HCT116 (cell line): ENCODE results near the gene PSMC6. TPM values are rescaled to one million over a fixed set of nuclear protein-coding genes. Genes with fewer than 3 reads are reported as not detected.

Source experiments
- ATAC-seq: fragments of 200-7000 bp; cut with Tn5 transposase; 2 replicates; pipeline ENCODE4 v1.9.1; 2020; ENCODE audit warnings: mild to moderate bottlenecking, moderate library complexity
- BruUV-seq: library from RNA; stranded (reverse); fragments of 400-500 nt; replicated peaks from 2 replicates; lab custom pipeline; 2021; lab: Mats Ljungman, UMichigan
- CTCF ChIA-PET: fragments of 300-600 bp; sonication (Branson Sonifier 250); formaldehyde crosslinking; loops from one replicate; lab custom pipeline; 2021; ENCODE audit warnings: antibody characterized with exemption; lab: Charles Lee
- POLR2A ChIA-PET: fragments of 300-600, 350-600 bp; sonication (Branson Sonifier 250); formaldehyde crosslinking; loops from one replicate; lab custom pipeline; 2021; ENCODE audit warnings: antibody characterized with exemption; lab: Charles Lee
- RAD21 ChIA-PET, 2 experiments: fragments of 300-600 bp; sonication (Branson Sonifier 250); formaldehyde crosslinking; loops; one replicate each; lab custom pipeline; 2023; ENCODE audit warnings: low total read pairs in 2 of 2; ENCODE audit not compliant: uncharacterized antibody in 2 of 2, unreplicated experiment in 2 of 2, low non-redundant PET in 1 of 2; lab: Charles Lee
- DNase-seq: peaks from one replicate; pipeline ENCODE4 v3.0.0-alpha.2; 2010; ENCODE audit warnings: low read depth, low spot score
- H2AFZ ChIP-seq: fragments of 200-600 bp; shearing (Covaris generic), sonication (generic); 2 replicates; pipeline ENCODE4 v1.6.1; 2017; ENCODE audit warnings: low read depth, mixed run types, mixed read lengths, antibody characterized with exemption, low read length; ENCODE audit not compliant: poor library complexity, severe bottlenecking
- H3K27ac ChIP-seq: 2 replicates; pipeline ENCODE4 v1.5.1; 2012; ENCODE audit warnings: low read depth, low read length
- H3K27me3 ChIP-seq: fragments of 200-600 bp; sonication (generic); 2 replicates; pipeline ENCODE4 v1.6.1; 2016; ENCODE audit warnings: mixed run types, low read length, mixed read lengths; ENCODE audit not compliant: insufficient read depth
- H3K36me3 ChIP-seq, 2 experiments: fragments of 200-500 bp in 1 of 2; fragments of 200-600 bp in 1 of 2; sonication (Bioruptor generic) in 1 of 2; sonication (generic) in 1 of 2; 2 replicates each; pipeline versions ENCODE4 v1.5.1 to v1.6.1; 2014 to 2016; ENCODE audit warnings: low read length in 2 of 2, inconsistent platforms in 1 of 2, mixed read lengths in 1 of 2, mixed run types in 1 of 2; ENCODE audit not compliant: insufficient read depth in 2 of 2, control insufficient read depth in 1 of 2
- H3K4me1 ChIP-seq, 2 experiments: fragments of 200-600 bp in 1 of 2; sonication (generic) in 1 of 2; 2 replicates each; pipeline versions ENCODE4 v1.5.1 to v1.6.1; 2012 to 2017; ENCODE audit warnings: low read length in 2 of 2, inconsistent platforms in 1 of 2, mild to moderate bottlenecking in 1 of 2, mixed read lengths in 1 of 2, mixed run types in 1 of 2, moderate library complexity in 1 of 2; ENCODE audit not compliant: insufficient read depth in 2 of 2, control insufficient read depth in 1 of 2
- H3K4me2 ChIP-seq: fragments of 200-600 bp; sonication (generic); 2 replicates; pipeline ENCODE4 v1.6.1; 2017; ENCODE audit warnings: mixed run types, low read length, mixed read lengths
- H3K4me3 ChIP-seq, 2 experiments: fragments of 200-600 bp in 1 of 2; sonication (generic) in 1 of 2; replicated peaks in 1 of 2; 2 replicates each; pipeline ENCODE4 v1.5.1; 2011 to 2016; ENCODE audit warnings: low read length in 2 of 2, control low read depth in 1 of 2, low read depth in 1 of 2, mild to moderate bottlenecking in 1 of 2, mixed read lengths in 1 of 2, mixed run types in 1 of 2
- H3K79me2 ChIP-seq: fragments of 200-600 bp; sonication (generic); 2 replicates; pipeline ENCODE4 v1.6.1; 2017; ENCODE audit warnings: mild to moderate bottlenecking, mixed run types, low read length, moderate library complexity, mixed read lengths; ENCODE audit not compliant: insufficient read depth
- H3K9ac ChIP-seq: fragments of 200-600 bp; sonication (generic); 2 replicates; pipeline ENCODE4 v1.6.1; 2016; ENCODE audit warnings: low read length, mixed read lengths
- H3K9me2 ChIP-seq: fragments of 200-600 bp; sonication (generic), shearing (Covaris generic); 2 replicates; pipeline ENCODE4 v1.6.1; 2017; ENCODE audit warnings: mixed run types, mild to moderate bottlenecking, moderate library complexity; ENCODE audit not compliant: insufficient read depth
- H3K9me3 ChIP-seq, 2 experiments: fragments of 200-500 bp in 1 of 2; fragments of 200-600 bp in 1 of 2; sonication (Bioruptor generic) in 1 of 2; sonication (generic) in 1 of 2; 2 replicates each; pipeline ENCODE4 v1.6.1; 2014 to 2017; ENCODE audit warnings: low read length in 2 of 2, mixed read lengths in 2 of 2, inconsistent platforms in 1 of 2, low read depth in 1 of 2, mild to moderate bottlenecking in 1 of 2, mixed run types in 1 of 2, moderate library complexity in 1 of 2; ENCODE audit not compliant: control insufficient read depth in 1 of 2, insufficient read depth in 1 of 2
- H4K20me1 ChIP-seq: fragments of 200-600 bp; sonication (generic), shearing (Covaris generic); 2 replicates; pipeline ENCODE4 v1.6.1; 2017; ENCODE audit warnings: mixed run types, mild to moderate bottlenecking, moderate library complexity; ENCODE audit not compliant: insufficient read depth
- ATF3 ChIP-seq: IDR thresholded peaks from 2 replicates; pipeline ENCODE4 v1.6.1; 2012
- CEBPB ChIP-seq: IDR thresholded peaks from 2 replicates; pipeline ENCODE4 v1.6.1; 2012; ENCODE audit warnings: low read depth
- CTCF ChIP-seq, 3 experiments: fragments of 200-600 bp in 1 of 3; sonication (generic) in 1 of 3; IDR thresholded peaks in 2 of 3; conservative IDR thresholded peaks in 1 of 3; 2 replicates each; pipeline ENCODE4 v1.5.1; 2012 to 2017; ENCODE audit warnings: low read depth in 2 of 3, low read length in 2 of 3, antibody characterized with exemption in 1 of 3, borderline replicate concordance in 1 of 3, control low read depth in 1 of 3, mild to moderate bottlenecking in 1 of 3, mixed read lengths in 1 of 3, mixed run types in 1 of 3, moderate library complexity in 1 of 3; ENCODE audit not compliant: insufficient read depth in 1 of 3
- ELF1 ChIP-seq: IDR thresholded peaks from 2 replicates; pipeline ENCODE4 v1.6.1; 2012; ENCODE audit warnings: low read depth, borderline replicate concordance
- EZH2 ChIP-seq: fragments of 200-600 bp; sonication (generic); IDR thresholded peaks from 2 replicates; pipeline ENCODE4 v1.6.1; 2017; ENCODE audit warnings: antibody characterized with exemption, mixed run types
- EZH2phosphoT487 ChIP-seq: fragments of 200-600 bp; IDR thresholded peaks from 2 replicates; pipeline ENCODE4 v1.6.1; 2018; ENCODE audit warnings: antibody characterized with exemption, borderline replicate concordance
- MAX ChIP-seq: IDR thresholded peaks from 2 replicates; pipeline ENCODE4 v1.6.1; 2012
- SIN3A ChIP-seq: IDR thresholded peaks from 2 replicates; pipeline ENCODE4 v1.6.1; 2012; ENCODE audit warnings: low read depth
- SP1 ChIP-seq: IDR thresholded peaks from 2 replicates; pipeline ENCODE4 v1.6.1; 2012; ENCODE audit warnings: low read depth
- TCF7L2 ChIP-seq: IDR thresholded peaks from 2 replicates; pipeline ENCODE4 v1.7.0; 2011; ENCODE audit warnings: borderline replicate concordance, inconsistent platforms; ENCODE audit not compliant: insufficient read depth, insufficient read length; ENCODE audit errors: extremely low read depth
- YY1 ChIP-seq: IDR thresholded peaks from 2 replicates; pipeline ENCODE4 v1.6.1; 2011; ENCODE audit warnings: low read length, low read depth, moderate library complexity, mild to moderate bottlenecking; ENCODE audit not compliant: insufficient replicate concordance; ENCODE audit errors: extremely low read depth
- ZNF274 ChIP-seq: fragments of 200-500 bp; sonication (Bioruptor generic); IDR thresholded peaks from 2 replicates; pipeline ENCODE4 v1.6.1; 2014; ENCODE audit warnings: mild to moderate bottlenecking, low read depth, low read length, inconsistent platforms
- intact Hi-C: fragments of 100-400 bp; cut with micrococcal nuclease; formaldehyde crosslinking; loops from 2 replicates; pipeline ENCODE4 v1.10.0; 2022
- total RNA-seq: library from RNA; stranded (reverse); gene quantifications from one replicate; pipeline ENCODE4 v1.2.1, GENCODE V29; 2021; ENCODE audit not compliant: unreplicated experiment

Gene PSMC6
- total RNA-seq, 1 experiment from 2014 or later, result 71.7 TPM

DNA sequence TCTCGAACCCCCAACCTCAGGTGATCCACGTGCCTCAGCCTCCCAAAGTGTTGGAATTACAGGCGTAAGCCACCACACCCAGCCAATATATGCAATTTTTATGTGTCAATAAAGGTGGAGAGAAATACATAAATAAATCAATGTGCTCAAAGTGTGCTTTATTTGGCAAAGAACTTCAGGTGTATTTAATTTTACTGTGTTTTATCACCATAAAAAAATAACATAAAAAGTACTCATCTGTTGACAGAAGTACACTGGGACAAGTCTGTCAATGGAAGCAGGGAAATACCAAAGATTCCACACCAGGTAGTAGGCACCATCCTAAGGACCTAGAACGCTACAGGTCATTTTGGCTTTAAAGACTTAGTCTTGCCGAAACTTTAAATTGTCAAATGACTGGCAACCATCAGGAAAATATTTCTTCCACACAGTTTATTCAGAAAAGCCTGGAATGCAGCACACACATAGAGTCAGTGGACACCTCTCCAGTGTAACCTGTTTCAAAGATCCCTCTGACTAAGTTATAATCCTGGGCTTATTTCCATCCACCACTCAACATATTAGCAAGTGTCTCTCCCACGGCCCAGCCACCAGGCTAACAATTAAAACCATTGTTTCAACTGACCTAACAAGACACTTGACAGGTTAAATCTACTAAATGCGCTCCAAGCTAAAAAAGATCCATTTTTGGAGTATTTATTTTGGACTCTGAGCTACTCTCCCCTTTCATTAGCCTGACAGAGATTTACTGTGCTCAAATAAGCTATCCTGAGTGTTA is 15.8 kb upstream of the PSMC6 start:
- no peak overlapping the region for H2AFZ ChIP-seq
- no peaks in the 10 kb centered on the region for H3K36me3 ChIP-seq
- TF ChIP-seq CTCF (IDR thresholded peaks at IDR 0.05 in 2 of 3, conservative IDR thresholded peaks at IDR 0.05 in 1 of 3; ENCODE audit: borderline replicate concordance in 1 of 3, insufficient read depth in 1 of 3, low read depth in 2 of 3, low read length in 2 of 3) (no peak), CEBPB (no peak)
- peaks cover 4 to 28% of the 10 kb centered on the region in 2 experiments; a peak in 3 of 4 replicates for H3K4me1 ChIP-seq
- DNase-seq, result no peak
- H4K20me1 ChIP-seq, result peaks cover 16% of the 10 kb centered on the region; the same call in 1 of the 2 replicates
- no peaks in the 10 kb centered on the region for H3K9me2 ChIP-seq
- peaks cover 93% of the 10 kb centered on the region for H3K79me2 ChIP-seq
- CTCF ChIA-PET, result no interaction called here
- no peak overlapping the region for H3K4me2 ChIP-seq
- no TSS peak for BruUV-seq
- ATAC-seq, result no peak
- POLR2A ChIA-PET, result interaction anchor here (0.9 kb wide), 1 partner anchor 11 kb away, joined by 3 read pairs; no protein-coding TSS in a partner anchor
- RAD21 ChIA-PET, result no interaction called here
- no peaks in the 10 kb centered on the region for H3K27me3 ChIP-seq
- H3K9me3 ChIP-seq, result no peaks in the 10 kb centered on the region
- intact Hi-C loops, result no loop called here
- no peak overlapping the region for H3K9ac ChIP-seq
- H3K27ac ChIP-seq, result no peak overlapping the region
- no peak overlapping the region for H3K4me3 ChIP-seq

- BruUV-seq, result no TSS peak
- TF ChIP-seq SIN3A, result no peak
- no peak for TF ChIP-seq TCF7L2
- no peak for TF ChIP-seq SP1
- TF ChIP-seq ATF3, result no peak
- TF ChIP-seq MAX, result no peak
- no peak for TF ChIP-seq CTCF (IDR thresholded peaks at IDR 0.05 in 2 of 3, conservative IDR thresholded peaks at IDR 0.05 in 1 of 3; ENCODE audit: borderline replicate concordance in 1 of 3, insufficient read depth in 1 of 3, low read depth in 2 of 3, low read length in 2 of 3)
- TF ChIP-seq ELF1, result no peak
- no peak for TF ChIP-seq EZH2
- TF ChIP-seq ZNF274, result no peak
- TF ChIP-seq EZH2phosphoT487, result no peak
- no peak for TF ChIP-seq YY1
Measured at GRCh38 chr14:52692248-52692962, 14.6 kb upstream of the PSMC6 start.

More at GRCh38 chr14:52692248-52692962, 14.6 kb upstream of the PSMC6 start:
- RAD21 ChIA-PET, result no interaction called here
- Histone ChIP-seq H3K9me2 (no peaks in the 10 kb centered on the region), H3K9ac (no peak overlapping the region), H3K9me3 (no peaks in the 10 kb centered on the region), H3K4me2 (no peak overlapping the region), H3K79me2 (peaks cover 81% of the 10 kb centered on the region), H2AFZ (no peak overlapping the region), H3K36me3 (no peaks in the 10 kb centered on the region), H3K27me3 (no peaks in the 10 kb centered on the region), H3K4me1 (peaks cover 4 to 31% of the 10 kb centered on the region in 2 experiments; a peak in 3 of 4 replicates), H3K27ac (no peak overlapping the region), H3K4me3 (no peak overlapping the region), H4K20me1 (peaks cover 16% of the 10 kb centered on the region; the same call in 1 of the 2 replicates)
- DNase-seq (no peak), ATAC-seq (no peak)
- intact Hi-C loops, result no loop called here
- POLR2A ChIA-PET, result interaction anchor here (0.9 kb wide), 1 partner anchor 10 kb away, joined by 3 read pairs; no protein-coding TSS in a partner anchor
- CTCF ChIA-PET, result no interaction called here
